HG02852 (cell line): ENCODE data around the gene MPRIP.
"Not testable (repeated sequence)": the region's sequence is repeated elsewhere in the genome, so short reads cannot be mapped to it uniquely, and the experiment has no call there.

Experiments
- ATAC-seq: cut with Tn5 transposase; IDR thresholded peaks from one replicate; pipeline ENCODE4 v1.9.1; 2021; ENCODE audit warnings: mild to moderate bottlenecking, moderate library complexity; ENCODE audit not compliant: unreplicated experiment

MPRIP gene

DNA sequence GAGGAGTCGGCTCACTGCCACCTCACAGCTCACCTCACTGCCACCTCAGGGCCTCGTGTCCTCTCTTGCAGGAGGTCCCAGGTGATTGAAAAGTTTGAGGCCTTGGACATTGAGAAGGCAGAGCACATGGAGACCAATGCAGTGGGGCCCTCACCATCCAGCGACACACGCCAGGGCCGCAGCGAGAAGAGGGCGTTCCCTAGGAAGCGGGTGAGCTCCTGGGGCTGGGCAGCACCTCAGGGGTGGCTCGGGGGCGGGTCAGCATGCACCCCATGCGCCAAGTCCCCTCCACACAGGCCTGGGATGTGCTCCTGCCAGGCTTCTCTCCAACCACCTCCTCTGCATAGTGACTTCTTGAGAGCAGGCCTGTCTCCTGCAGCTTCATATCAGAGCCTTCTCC, 100.3 kb downstream of the MPRIP start:
- no peak for ATAC-seq

- no peak for ATAC-seq
These were observed 101.2 kb downstream of the MPRIP start for GRCh38 chr17:17143501-17143900.

DNA sequence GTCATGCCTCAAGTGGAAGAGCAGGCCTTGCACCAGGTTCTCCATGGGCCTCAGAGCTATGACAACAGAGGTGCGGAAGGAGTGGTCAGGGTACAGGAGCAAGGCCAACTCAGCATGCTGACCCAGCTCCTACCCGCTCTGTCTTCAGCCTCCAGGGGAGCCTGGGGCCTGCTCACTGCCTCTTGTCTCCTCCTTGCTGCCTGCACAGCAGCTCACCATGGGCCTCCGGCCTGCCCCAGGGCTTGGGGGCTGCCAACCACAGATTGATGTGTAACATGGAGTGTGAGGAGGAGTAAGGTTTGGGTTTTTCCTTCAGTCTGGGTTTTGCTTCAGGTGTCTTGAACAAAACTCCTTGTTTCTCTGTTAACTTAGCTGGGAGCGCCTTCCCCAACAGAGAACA, 101.8 kb downstream of the MPRIP start:
- ATAC-seq = no peak

GRCh38 chr17:17144916-17145665, 102.8 kb downstream of the MPRIP start:
- ATAC-seq = no peak

- no peak for ATAC-seq
These were observed 104.6 kb downstream of the MPRIP start for GRCh38 chr17:17146786-17147406.

- ATAC-seq = no peak
These were observed 105.6 kb downstream of the MPRIP start for GRCh38 chr17:17147821-17148220.

DNA sequence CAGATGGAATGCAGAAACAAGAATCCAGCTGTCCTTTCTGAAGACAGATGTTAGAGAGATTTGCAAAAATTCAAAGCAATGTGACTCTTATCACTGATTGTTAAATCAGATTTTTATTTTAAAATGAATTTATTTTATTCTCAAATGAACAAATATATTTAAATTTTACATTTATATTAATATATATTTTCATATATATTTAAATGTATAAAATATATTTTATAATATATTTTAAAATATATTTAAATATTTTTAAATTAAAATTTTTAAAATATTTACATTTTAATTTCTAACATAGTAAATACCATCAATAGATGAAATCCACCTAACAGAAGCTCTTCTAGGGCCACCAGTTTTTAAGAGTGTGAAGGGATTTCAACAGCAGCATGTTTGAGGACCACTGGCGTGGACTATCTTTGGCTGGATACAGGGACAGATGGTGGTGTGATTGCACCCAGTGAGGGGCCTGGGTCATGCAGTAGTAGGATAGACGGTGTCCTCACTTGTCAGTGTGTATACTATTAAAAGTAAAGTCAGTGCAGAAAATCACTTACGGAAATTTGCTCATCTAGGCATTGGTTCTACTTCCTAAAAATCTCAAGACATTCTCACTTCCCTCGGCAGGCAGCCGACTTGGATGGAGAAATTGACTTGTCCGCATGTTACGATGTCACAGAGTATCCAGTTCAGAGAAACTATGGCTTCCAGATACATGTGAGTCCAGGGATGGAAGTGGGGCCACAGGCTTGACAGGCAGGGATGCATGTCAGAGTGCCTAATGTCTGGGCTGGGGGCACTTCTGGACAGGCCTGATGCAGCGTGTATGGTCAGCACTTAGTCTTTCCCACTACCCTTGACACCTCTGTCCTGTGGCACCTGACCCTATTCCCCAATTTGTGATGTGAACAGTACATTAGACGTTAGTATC, 107.5 kb downstream of the MPRIP start:
- ATAC-seq = no peak

DNA sequence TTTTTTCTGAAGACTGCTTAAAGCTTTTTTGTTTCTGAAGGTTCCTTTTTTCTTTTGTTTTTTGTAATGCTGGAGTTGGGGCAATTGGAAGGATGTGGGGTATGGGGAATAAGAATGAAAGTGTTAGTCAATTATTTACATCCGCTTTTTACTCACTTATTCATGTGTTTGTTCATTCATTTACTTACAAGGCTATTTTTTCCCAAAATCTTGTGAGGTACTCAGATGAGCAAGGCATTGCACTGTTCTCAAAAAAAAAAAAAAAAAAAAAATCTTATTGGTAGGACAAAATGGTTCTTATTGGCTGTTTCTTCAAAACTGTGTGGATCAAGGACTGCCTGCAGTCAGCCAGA, 108.2 kb downstream of the MPRIP start:
- ATAC-seq = no peak

GRCh38 chr17:17151055-17151454, 108.8 kb downstream of the MPRIP start:
- no peak for ATAC-seq

DNA sequence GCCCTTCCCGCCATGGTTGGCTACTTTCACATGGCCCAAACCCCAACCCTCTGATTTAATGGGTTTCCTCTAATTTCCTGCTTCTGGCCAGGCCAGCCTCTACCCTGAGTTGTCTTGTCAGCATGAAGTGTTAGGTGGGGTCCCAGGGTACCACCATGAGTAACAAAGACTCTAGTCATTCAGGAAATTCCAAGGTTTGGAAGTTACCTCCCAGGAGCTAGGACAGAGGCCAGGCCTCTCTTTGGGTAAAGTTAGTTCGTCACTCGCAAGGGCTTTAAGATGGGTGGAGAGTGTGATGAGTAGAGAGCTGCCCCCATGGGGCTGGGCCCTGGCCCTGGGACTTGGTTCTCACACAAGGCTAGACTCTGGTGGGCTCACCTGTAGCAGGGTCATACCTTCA, 109.3 kb downstream of the MPRIP start:
- no peak for ATAC-seq

GRCh38 chr17:17151962-17152361, 109.7 kb downstream of the MPRIP start:
- ATAC-seq = no peak

DNA sequence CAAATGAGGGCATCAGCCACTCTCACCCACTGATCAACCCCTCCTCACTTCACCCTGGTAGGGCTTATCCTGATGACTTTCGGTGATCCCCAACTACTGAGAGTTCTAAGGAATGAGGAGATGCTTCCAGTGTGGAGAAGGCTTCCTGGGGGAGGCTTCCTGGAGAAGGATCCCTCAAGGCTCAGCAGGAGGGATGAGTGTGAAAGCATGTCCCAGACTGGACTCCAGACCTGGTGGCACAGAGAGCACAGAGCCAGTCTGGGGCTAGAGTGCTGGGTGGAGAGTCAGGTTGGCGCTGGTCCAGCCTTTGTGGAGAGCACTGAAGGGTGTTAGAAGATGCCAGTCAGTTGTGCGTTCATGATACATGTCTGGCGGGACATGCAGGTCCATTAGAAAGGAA, 110.1 kb downstream of the MPRIP start:
- no peak for ATAC-seq

- no peak for ATAC-seq
These were observed 110.8 kb downstream of the MPRIP start for GRCh38 chr17:17153071-17153470.

GRCh38 chr17:17153709-17154108, 111.5 kb downstream of the MPRIP start:
- ATAC-seq = no peak

- no peak for ATAC-seq
These were observed 112.3 kb downstream of the MPRIP start for GRCh38 chr17:17154556-17154955.

DNA sequence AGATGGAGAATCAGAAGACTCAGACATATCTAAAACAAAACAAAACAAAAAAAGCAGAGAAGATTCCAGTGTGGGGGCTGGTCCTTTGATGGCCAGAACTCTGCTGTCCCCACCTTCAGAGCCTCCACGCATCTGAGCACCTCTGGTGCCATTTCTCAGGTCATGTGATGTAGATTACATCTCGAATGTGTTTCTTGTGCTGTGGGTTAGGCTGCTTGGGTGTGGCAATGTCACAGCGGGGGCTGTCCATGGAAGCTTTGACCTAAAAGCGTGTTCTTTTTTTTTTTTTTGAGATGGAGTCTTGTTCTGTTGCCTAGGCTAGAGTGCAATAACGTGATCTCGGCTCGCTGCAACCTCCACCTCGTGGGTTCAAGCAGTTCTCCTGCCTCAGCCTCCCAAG, 112.7 kb downstream of the MPRIP start:
- no peak for ATAC-seq

DNA sequence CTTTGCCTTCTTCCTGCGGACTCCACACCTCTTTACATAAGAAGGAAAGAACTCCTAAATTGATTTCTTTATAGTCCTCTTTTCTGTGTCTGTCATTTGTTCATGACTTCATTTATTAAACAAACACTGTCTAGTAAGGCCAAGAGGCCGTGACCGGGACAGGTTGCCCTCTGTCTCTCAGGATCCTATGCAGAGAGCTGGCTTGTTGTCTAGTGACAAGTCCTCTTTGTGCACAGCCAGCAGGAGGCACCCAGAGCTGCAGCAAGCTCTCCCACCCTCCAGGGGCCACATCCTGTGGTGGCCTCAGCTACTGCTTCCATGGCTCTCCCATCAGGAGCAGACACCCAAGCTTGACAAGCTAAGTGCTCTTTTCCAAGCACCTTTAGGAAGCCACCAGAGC, 113.3 kb downstream of the MPRIP start:
- ATAC-seq = no peak

DNA sequence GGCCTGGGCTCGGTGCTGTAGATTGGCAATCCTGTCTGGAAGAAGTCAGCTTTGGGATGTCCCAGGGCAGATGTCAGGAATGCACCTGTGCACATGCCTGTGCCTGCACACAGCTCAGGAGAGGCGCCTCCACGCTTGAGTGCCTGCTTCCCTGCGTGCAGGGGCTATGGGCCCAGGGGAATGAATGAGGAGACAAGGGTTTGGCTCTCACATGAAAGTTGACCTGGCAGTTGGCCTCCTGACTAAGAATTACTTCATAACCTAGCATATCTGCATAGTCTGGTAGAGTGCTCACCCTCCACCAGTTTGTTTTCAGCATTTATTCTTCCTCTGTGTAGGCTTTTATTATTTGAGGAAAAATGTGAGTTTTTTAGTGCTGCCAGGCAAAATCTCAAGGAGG, 113.8 kb downstream of the MPRIP start:
- no peak for ATAC-seq

DNA sequence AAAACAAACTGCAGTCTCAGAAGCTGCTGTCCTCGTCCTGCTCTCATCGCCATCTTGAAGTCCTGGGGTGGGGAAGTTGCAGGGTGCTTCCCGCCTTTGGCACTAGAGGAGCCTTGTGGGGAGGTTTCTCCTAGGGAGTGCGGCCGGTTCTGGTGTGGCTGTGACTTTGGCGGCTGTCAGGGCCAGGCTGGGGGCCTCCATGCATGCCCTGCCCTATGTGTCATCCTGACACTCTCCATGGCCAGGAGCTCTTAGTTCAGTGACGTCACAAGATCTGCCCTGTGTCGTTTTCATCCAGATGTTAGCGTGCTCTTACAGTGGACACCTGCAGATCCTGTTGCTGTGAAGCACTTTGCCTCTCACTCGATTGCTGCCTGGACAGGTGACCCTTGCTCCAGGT, 114.3 kb downstream of the MPRIP start:
- ATAC-seq = no peak

DNA sequence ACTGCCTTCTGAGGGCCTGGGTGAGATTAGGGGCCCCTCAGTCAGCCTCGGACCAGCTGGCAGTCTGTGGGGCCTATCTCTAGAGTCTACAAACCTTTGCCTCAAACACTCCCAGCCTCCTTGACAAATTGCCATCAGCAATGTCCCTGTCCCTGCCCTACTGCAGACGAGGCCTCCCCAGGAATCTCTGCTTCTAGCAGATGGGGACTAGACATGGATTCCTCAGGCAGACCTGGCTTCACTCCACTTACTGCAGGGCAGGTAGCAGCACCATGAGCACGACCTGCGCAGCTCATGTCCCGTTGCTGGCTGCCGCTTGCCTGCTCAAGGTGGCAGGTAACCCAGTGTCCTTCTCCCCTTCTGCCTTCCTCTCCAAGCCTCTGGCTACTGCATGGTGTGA, 114.8 kb downstream of the MPRIP start:
- ATAC-seq = no peak

DNA sequence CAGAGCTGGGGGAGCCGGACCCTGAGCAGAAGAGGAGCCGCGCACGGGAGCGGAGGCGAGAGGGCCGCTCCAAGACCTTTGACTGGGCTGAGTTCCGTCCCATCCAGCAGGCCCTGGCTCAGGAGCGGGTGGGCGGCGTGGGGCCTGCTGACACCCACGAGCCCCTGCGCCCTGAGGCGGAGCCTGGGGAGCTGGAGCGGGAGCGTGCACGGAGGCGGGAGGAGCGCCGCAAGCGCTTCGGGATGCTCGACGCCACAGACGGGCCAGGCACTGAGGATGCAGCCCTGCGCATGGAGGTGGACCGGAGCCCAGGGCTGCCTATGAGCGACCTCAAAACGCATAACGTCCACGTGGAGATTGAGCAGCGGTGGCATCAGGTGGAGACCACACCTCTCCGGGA, 116.2 kb downstream of the MPRIP start:
- ATAC-seq = not testable (repeated sequence)

DNA sequence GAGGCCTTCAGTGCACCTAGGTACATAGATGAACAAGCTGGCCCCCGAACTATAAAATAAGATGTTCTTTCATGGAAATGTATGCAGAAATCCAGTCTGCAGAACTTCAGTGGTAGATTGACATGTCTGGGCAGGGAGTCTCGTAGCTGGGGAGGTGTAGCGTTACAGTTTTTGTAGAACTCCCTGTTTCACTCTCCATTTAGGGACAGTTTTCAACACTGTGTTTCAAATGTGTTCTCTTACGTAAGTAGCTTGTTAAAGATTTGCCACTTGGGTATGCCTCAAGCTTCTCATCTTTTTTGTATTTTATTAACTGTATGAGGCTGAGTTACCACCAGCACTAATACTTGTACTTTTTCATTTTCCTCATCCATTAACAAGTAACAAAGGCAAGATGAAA, 117.3 kb downstream of the MPRIP start:
- ATAC-seq = no peak
